Body of pancreas (tissue), 4 donors: ENCODE data around the gene TNK1. TPM values are rescaled to one million over a fixed set of nuclear protein-coding genes. Genes with fewer than 3 reads are reported as not detected.

ENCODE experiments used
- ATAC-seq: fragments of 150-250 bp; one replicate; pipeline ENCODE4 v1.9.1; 2016
- DNase-seq, 4 donors: peaks; one replicate each; pipeline ENCODE4 v3.0.0-alpha.2; 2019
- H3K27ac ChIP-seq, 4 donors: fragments of 200-600 bp; sonication (generic); 1 replicate in 3 of 4; 2 replicates in 1 of 4; pipeline versions ENCODE4 v1.5.1 to v1.6.1; 2016 to 2019; ENCODE audit warnings: mild to moderate bottlenecking in 1 of 4, mixed read lengths in 1 of 4, moderate library complexity in 1 of 4
- H3K27me3 ChIP-seq, 2 donors: fragments of 200-600 bp; sonication (generic); one replicate each; pipeline ENCODE4 v1.6.0; 2016; ENCODE audit warnings: mild to moderate bottlenecking in 1 of 2
- H3K36me3 ChIP-seq, 2 donors: fragments of 200-600 bp; sonication (generic); replicated peaks in 1 of 2; 2 replicates each; pipeline ENCODE4 v1.5.1; 2016; ENCODE audit warnings: low read depth in 2 of 2; ENCODE audit not compliant: insufficient read depth in 1 of 2
- H3K4me1 ChIP-seq: fragments of 200-600 bp; sonication (generic); one replicate; pipeline ENCODE4 v1.6.0; 2016
- H3K4me3 ChIP-seq, 2 donors: fragments of 200-600 bp; sonication (generic); 1 replicate in 1 of 2; 2 replicates in 1 of 2; pipeline ENCODE4 v1.5.1; 2016 to 2019
- H3K9me3 ChIP-seq, 3 donors: fragments of 200-600 bp; sonication (generic); 1 replicate in 2 of 3; 2 replicates in 1 of 3; pipeline ENCODE4 v1.5.1; 2016
- POLR2A ChIP-seq, 3 donors: fragments of 450-650 bp; IDR thresholded peaks; one replicate each; pipeline ENCODE4 v1.6.1; 2016; ENCODE audit warnings: antibody characterized with exemption in 3 of 3, mild to moderate bottlenecking in 2 of 3
- WGBS, 2 donors: methylation state at CpG; one replicate each; pipeline ENCODE4 v1.1.5; 2017; 5-methylcytosine and 5-hydroxymethylcytosine counted together
- intact Hi-C: fragments of 100-400 bp; cut with DNase I; formaldehyde crosslinking; loops from one replicate; pipeline ENCODE4 v1.15.1; 2023
- total RNA-seq, 2 donors: library from RNA; depleted of rRNA; stranded (reverse); fragments of >200 nt; gene quantifications; one replicate each; pipeline ENCODE4 v1.1.0, GENCODE V29; 2016
- TF ChIP-seq, protein P1 (sequence below), 7 experiments: fragments of 450-650 bp in 4 of 7; fragments of 200-600 bp in 3 of 7; sonication (generic) in 3 of 7; IDR thresholded peaks; one replicate each; pipeline ENCODE4 v1.5.1; 2016 to 2019; ENCODE audit warnings: antibody characterized with exemption in 7 of 7

Gene TNK1
- total RNA-seq, 2 donors from 2014 or later: 12.7 to 15.8 TPM

DNA sequence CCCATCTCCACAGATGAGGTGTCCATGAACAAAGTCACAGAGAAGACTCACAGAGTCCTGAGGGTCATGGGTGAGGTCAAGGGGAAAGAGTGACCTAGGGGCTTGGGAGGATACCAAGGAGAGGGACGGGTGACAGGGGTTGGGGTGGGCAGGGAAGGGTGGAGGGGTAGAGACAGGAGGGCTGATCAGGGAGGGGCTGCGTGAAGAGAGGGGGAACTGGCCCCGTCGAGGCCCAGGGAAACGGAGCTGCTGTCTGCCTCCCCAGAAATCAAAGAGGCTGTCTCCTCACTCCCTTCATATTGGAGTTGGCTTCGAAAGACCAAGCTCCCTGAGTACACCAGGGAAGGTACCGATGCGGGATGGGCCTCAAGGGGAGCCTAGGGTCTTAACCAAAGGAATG is 25.3 kb upstream of the TNK1 start:
- DNase-seq: no peak
- Histone ChIP-seq H3K4me3 (no peak overlapping the region), H3K27ac (no peak overlapping the region), H3K27me3 (no peaks in the 10 kb centered on the region), H3K36me3 (no peaks in the 10 kb centered on the region), H3K9me3 (no peaks in the 10 kb centered on the region), H3K4me1 (peaks cover 39% of the 10 kb centered on the region)
- no peak for ATAC-seq
- WGBS, 2 donors: 67 to 81% methylated on average over 8 of the region's 8 CpGs
- TF ChIP-seq, protein P1, sequence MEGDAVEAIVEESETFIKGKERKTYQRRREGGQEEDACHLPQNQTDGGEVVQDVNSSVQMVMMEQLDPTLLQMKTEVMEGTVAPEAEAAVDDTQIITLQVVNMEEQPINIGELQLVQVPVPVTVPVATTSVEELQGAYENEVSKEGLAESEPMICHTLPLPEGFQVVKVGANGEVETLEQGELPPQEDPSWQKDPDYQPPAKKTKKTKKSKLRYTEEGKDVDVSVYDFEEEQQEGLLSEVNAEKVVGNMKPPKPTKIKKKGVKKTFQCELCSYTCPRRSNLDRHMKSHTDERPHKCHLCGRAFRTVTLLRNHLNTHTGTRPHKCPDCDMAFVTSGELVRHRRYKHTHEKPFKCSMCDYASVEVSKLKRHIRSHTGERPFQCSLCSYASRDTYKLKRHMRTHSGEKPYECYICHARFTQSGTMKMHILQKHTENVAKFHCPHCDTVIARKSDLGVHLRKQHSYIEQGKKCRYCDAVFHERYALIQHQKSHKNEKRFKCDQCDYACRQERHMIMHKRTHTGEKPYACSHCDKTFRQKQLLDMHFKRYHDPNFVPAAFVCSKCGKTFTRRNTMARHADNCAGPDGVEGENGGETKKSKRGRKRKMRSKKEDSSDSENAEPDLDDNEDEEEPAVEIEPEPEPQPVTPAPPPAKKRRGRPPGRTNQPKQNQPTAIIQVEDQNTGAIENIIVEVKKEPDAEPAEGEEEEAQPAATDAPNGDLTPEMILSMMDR (IDR thresholded peaks at IDR 0.05): no peak
- no peak for TF ChIP-seq POLR2A (IDR thresholded peaks at IDR 0.05)
- intact Hi-C loops: no loop called here

GRCh38 chr17:7356072-7356549 is 24.8 kb upstream of the TNK1 start:
- 5 to 13% methylated on average over 4 to 12 of the region's 12 CpGs for WGBS, 2 donors
- ATAC-seq (peak; percentile 38), DNase-seq (peak; percentile 86 to 89 (median 88))
- TF ChIP-seq POLR2A (IDR thresholded peaks at IDR 0.05): no peak
- TF ChIP-seq, protein P1 (IDR thresholded peaks at IDR 0.05): peak; percentile 76 to 95 (median 91)
- H3K4me1 ChIP-seq: peaks cover 34% of the 10 kb centered on the region
- no peaks in the 10 kb centered on the region for H3K36me3 ChIP-seq
- H3K4me3 ChIP-seq: no peak overlapping the region
- H3K9me3 ChIP-seq: no peaks in the 10 kb centered on the region
- intact Hi-C loops: no loop called here
- no peaks in the 10 kb centered on the region for H3K27me3 ChIP-seq
- no peak overlapping the region for H3K27ac ChIP-seq

DNA sequence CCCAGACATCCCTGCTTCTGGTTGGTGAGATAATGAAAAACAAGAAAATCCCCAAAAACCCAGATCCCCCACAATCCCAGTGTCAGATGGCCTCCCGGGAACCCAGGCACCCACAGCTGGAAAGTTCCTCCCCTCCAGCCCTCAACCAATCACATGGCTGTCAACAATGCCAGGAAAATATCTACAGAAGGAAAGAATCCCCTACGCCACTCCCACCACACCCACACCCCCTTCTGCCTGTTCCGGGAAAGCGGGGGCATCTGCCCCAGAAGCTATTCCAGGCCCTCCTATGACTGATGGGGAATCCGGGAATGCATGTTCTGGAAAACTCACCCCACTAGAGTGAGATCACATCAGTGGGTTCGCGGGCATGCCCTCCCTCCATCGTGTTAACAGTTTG is 24.1 kb upstream of the TNK1 start:
- DNase-seq (no peak), ATAC-seq (no peak)
- intact Hi-C loops: no loop called here
- no peak overlapping the region for H3K4me3 ChIP-seq
- 60 to 77% methylated on average over 8 of the region's 8 CpGs for WGBS, 2 donors
- H3K4me1 ChIP-seq: peaks cover 31% of the 10 kb centered on the region
- no peaks in the 10 kb centered on the region for H3K27me3 ChIP-seq
- H3K36me3 ChIP-seq: no peaks in the 10 kb centered on the region
- no peak overlapping the region for H3K27ac ChIP-seq
- TF ChIP-seq, protein P1 (IDR thresholded peaks at IDR 0.05): no peak
- no peak for TF ChIP-seq POLR2A (IDR thresholded peaks at IDR 0.05)
- H3K9me3 ChIP-seq: no peaks in the 10 kb centered on the region

DNA sequence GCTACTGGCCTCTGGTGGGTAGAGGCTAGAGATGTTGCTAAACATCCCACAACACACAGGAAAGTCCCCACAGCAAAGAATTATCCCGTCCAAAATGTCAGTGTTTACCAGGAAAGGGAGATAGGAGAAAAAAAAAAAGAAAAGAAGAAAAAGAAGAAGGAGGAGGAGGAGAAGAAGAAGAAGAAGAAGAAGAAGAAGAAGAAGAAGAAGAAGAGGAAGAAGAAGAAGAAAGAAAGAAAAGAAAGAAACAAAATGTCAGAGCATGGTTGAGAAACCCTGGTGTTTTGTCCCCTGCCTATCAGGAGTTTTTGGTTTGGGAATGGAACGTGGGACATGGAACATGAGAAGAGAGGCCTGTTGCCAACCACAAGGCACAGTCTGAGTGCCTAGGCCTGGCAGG is 23.5 kb upstream of the TNK1 start:
- no peak for ATAC-seq
- intact Hi-C loops: no loop called here
- 56 to 68% methylated on average over 2 of the region's 2 CpGs for WGBS, 2 donors
- Histone ChIP-seq H3K9me3 (no peaks in the 10 kb centered on the region), H3K4me1 (peaks cover 30% of the 10 kb centered on the region), H3K27me3 (no peaks in the 10 kb centered on the region), H3K4me3 (no peak overlapping the region), H3K27ac (no peak overlapping the region), H3K36me3 (no peaks in the 10 kb centered on the region)
- TF ChIP-seq POLR2A (IDR thresholded peaks at IDR 0.05): no peak
- TF ChIP-seq, protein P1 (IDR thresholded peaks at IDR 0.05): no peak
- no peak for DNase-seq

DNA sequence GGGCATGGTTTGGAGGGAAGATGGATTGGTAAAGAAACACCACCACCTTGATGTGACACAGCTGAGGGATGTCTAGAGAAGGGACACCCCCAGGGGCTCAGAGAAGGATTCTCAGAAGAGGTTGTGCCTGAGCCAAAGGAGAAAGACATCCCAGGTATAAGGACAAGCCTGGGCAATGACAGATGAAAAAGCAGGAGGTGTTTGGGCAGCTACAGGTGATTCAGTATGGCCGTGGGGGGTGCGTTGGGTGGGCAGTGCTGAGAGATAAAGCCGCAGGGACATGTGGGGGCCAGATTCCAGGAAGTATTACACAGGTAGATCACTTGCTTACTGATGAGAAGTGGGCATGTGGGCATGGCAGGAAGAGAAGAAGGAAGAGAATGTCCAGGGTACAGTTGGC is 19.0 kb upstream of the TNK1 start:
- Histone ChIP-seq H3K9me3 (no peaks in the 10 kb centered on the region), H3K4me3 (no peak overlapping the region), H3K4me1 (no peaks in the 10 kb centered on the region), H3K36me3 (no peaks in the 10 kb centered on the region), H3K27ac (no peak overlapping the region), H3K27me3 (no peaks in the 10 kb centered on the region)
- DNase-seq: no peak
- 31 to 48% methylated on average over 3 of the region's 3 CpGs for WGBS, 2 donors
- no peak for ATAC-seq
- no peak for TF ChIP-seq POLR2A (IDR thresholded peaks at IDR 0.05)
- TF ChIP-seq, protein P1 (IDR thresholded peaks at IDR 0.05): no peak
- intact Hi-C loops: no loop called here
